ENCODE results near the gene IGF2R.
"Not testable (repeated sequence)": the region's sequence is repeated elsewhere in the genome, so short reads cannot be mapped to it uniquely, and the experiment has no call there.

Gene IGF2R

DNA sequence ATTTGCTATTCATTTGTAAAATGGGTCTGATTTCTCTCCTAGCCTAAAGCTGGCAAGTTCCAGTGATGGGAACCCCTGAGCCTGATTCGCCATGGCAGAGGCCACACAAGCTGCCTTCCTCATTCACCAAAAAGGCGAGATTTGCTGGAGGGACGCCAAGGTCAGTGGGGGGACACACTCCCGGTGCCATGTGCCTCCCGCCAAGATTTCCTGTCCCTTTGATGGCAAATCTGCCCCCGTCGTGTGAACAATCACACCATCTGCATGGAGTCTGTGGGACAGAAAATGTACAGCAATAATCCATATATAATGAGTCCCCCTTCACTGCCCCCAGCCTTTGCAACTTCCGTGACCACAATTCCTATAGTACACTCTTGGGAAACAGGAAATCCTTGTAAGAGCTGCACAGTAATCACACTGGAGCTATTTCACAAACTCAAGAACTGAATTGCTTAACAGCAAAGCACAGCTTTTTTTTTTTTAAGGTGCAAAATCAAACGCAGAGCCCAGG, 15.7 kb upstream of the IGF2R start:
- DNase-seq (ENCODE audit: low read depth in 2 of 3, low spot score in 1 of 3), result no peak

DNA sequence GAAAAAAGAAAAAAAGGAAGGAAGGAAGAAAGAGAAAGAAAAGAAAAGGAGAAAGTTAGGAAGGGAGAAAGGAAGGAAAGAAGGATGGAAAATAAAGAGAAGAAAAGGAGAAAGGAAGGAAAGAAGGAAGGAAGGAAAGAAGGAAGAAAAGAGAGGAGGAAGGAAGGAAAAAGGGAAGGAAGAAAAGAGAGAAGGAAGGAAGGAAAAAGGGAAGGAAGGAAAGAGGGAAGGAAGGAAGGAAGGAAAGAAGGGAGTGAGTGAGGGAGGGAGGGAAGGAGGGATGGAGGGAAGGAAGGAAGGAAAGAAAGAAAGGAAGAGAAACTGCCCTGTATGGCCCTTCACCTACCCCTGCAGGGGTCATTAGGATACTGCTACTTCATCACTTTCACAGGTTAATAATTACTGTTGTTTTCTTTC, 12.9 kb upstream of the IGF2R start:
- no peak for DNase-seq (ENCODE audit: low read depth in 2 of 3, low spot score in 1 of 3)

DNA sequence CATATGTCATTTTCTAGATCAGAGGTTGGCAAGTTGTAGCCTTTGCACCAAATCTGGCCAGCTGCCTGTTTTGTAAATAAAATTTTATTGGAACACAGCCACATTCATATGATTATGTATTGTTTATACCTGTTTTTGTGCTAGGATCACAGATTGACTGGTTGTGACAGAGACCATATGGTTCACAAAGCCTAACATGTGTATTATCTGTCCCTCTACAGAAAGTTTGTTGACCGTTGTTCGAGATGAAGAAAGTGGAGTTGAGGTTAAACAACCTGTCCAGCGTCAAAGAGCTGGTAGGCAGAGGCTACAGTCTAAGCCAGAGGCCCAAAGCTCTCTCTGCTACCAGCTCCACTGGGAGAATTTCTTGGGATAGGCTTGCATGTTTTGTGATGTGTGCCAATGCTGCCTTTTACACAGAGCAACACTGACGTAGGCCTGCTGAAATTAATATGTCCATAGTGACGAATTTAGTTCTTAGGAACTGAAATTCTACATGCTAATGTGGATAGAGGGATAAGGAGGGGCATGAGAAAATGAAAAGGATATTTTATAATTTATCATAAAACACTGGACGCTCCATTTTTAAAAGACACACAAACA, 11.7 kb upstream of the IGF2R start:
- no peak for DNase-seq (ENCODE audit: low read depth in 2 of 3, low spot score in 1 of 3)

DNA sequence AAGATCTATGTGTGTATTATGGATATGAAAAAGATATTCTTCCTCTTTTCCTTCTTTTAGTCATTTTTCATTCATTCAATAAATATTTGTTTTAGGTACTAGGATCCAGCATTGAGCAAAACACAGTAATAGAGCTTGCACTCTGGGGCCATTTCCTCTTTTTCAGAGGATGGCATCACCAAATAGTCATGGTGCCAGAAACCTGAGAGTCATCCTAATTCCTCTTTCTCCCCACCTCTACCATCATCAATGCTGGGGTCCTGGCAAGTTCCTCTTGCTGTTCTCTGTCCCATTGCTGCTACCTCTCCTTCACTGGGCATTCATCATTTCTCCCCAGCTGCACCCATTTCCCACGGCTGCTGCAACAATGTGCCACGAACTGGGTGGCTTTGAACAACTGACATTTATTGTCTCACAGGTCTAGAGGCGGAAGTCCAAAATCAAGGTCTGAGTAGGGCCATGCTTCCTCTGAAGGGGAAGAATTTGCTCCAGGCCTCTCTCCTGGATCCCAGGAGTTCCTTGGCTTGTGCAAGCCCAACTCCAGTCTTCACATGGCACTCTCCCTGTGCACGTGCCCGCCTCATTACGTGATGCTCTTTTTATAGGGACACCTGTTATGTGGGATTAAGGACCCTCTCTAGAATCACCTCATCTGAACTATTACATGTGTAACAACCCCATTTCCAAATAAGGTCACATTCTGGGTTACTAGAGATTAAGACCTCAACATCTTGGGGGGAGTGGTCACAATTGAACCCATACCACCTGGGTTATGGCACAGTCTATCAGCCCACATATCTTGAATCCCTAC, 9.5 kb upstream of the IGF2R start:
- DNase-seq (ENCODE audit: low read depth in 2 of 3, low spot score in 1 of 3), result no peak

DNA sequence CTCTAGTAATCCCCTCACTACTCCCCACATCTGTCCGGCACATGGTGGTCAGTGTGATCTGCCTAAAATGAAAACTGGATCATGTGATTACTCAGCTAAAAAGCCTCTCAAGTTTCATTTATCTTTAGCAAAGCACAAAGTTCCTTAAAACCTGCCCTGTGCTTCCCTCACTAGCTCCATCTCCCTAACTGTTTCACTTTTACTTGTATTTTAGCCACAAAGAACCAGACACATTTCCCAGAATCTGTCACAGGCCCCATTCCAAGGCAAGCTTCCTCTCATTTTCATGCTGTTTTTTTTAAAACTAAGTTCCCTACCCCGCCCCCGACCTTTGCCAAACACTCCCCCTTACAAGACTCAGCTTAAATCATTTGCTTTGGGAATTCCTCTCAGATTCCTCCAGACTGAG, 8.9 kb upstream of the IGF2R start:
- DNase-seq (ENCODE audit: low read depth in 2 of 3, low spot score in 1 of 3), result no peak

DNA sequence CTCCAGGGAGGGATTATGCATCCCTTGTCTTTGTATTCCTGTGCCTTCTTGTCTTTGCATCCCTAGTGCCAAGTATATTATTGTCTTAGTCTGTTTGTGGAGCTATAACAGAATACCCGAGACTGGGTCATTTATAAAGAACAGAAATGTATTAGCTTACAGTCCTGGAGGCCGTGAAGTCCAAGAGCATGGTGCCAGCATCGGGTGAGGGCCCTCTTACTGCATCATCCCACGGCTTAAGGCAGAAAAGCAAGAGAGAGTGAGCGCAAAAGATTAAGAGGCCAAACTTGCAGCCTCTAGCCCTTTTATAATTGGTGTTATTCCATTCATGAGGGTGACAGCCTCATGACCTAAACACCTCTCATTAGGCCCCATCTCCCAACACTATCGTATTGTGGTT, 8.4 kb upstream of the IGF2R start:
- no peak for DNase-seq (ENCODE audit: low read depth in 2 of 3, low spot score in 1 of 3)

DNA sequence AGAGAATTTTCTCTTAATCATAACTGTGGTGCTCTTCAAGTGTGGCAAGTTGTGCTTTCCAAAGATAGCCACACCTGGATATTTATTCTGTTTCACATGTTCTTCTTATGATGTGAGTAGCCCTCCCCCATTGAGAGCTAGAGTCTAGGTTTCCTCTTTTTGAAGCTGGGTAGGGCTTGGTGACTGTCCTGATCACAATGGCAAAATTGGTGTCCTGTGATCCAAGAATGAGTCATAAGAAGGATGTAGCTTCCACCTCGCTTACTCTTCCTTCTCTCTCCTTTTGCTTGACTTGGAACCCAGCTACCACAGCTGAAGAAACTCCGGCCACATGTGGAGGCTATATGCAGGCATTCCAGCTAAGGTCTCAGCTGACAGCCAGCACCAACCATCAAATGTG, 7.4 kb upstream of the IGF2R start:
- no peak for DNase-seq (ENCODE audit: low read depth in 2 of 3, low spot score in 1 of 3)

DNA sequence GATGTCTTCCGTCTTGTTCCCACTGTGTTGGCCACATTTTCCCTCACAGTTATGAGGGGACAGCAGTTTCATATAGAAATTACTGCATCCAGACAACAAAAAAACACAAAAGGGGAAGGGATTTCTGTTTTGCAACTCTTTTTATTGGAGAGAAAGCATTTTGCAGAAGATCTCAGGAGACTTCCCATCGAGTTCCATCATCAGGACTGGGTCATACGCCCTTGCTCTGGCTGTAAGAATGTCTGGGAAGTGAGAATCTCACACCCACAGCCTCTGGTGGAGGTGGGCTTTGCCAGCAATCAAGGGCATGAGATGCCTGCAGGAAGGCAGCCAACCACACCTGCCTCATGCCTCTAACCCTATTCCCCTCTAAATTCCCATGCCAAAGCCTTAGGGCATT, 5.8 kb upstream of the IGF2R start:
- no peak for DNase-seq (ENCODE audit: low read depth in 2 of 3, low spot score in 1 of 3)

DNA sequence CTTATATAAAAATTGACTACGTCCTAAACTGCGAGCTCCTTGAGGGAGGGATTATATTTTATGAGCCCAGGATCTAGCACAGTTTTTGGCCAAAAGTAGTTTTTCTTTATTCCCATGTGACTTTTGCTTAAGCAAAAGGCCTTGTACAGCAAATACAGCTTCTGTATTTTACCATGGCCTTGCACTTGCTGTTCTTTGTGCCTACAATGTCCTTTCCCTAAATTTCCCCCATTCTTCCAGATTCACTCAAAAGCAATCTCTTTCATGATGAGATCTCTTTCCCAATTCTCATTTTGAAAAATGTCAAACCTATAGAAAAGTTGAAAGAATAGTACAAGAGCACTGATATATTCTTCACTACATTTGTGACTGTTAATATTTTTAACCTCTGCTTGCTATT, 4.8 kb upstream of the IGF2R start:
- DNase-seq (ENCODE audit: low read depth in 2 of 3, low spot score in 1 of 3), result no peak

DNA sequence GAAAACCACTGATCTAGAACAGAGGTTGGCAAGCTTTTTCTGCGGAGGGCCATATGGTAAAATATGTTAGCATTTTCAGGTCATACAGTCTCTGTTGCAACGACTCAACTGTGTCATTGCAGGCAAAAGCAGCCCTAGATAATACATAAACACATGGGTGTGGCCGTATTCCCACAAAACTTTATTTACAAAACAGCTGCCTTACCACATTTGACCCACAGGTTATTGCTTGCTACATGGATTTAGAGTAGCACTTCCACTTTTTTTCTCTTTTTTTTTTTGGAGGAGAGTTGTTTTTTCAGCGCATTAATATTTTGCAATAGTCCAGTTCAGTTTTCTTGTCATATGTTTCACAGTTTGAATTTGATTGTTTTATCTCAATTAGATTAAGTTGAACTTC, 2.5 kb upstream of the IGF2R start:
- DNase-seq (ENCODE audit: low read depth in 2 of 3, low spot score in 1 of 3), result no peak

DNA sequence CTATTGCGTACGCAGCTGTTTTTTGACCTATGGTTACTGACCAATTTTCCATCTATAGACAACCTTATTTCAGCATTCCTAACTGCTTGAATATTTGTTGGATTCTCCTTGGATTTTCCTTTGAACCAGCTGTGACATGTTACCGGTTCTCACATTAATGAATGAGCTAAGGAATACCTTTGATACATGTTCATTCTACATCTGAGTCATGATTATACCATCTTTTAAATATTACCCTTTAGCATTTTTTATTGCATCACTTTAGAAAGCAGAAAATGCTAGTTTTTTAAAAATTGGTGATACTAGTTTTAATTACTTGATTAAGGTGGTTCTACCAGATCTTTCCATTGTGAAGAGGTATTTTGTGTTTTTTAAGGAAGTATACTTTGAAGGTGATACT, 1.9 kb upstream of the IGF2R start:
- DNase-seq (ENCODE audit: low read depth in 2 of 3, low spot score in 1 of 3), result no peak

DNA sequence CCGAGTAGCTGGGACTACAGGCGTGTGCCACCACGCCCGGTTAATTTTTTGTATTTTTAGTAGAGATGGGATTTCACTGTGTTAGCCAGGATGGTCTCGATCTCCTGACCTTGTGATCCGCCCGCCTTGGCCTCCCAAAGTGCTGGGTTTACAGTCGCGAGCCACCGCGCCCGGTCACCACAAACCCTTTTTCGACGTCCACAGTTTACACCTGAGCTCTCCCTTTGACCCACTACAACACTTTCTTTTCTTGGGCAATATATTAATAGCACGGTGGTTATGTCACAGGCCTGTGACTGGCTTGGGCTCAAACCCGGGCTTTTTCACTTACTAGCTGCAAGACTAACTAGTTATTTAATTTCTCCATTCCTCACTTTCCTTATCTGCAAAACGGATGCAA, 1.3 kb upstream of the IGF2R start:
- not testable (repeated sequence) for DNase-seq (ENCODE audit: low read depth in 2 of 3, low spot score in 1 of 3)

DNA sequence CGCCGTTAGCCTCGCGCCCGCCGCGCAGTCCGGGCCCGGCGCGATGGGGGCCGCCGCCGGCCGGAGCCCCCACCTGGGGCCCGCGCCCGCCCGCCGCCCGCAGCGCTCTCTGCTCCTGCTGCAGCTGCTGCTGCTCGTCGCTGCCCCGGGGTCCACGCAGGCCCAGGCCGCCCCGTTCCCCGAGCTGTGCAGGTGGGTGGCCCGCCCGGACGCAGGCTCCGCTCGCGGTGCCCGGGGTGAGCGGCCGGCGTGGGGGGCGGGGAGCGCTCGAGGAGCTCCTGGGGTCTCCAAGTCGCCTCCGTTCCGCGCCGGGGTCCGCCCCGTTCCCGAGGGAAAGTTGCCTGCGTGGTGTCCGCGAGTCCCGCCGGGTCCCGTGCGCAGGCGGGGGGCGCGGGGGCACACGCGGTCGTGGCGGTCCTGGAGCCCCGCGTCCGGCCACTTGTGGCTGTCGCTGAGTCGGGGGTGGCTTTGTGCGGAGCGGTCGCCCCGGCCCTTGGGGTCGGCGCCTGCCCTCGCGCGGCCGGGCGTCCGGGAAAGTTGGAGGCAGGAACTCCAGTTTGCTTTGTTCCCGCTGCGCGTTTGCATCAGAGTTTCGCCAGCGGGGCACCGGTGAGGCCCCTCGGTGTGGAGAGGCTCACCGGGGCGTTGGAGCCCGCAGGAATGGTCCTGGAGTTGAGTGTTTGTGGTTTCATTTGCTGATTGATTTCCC, 476 bp downstream of the IGF2R start:
- DNase-seq (ENCODE audit: low read depth in 2 of 3, low spot score in 1 of 3), result no peak

DNA sequence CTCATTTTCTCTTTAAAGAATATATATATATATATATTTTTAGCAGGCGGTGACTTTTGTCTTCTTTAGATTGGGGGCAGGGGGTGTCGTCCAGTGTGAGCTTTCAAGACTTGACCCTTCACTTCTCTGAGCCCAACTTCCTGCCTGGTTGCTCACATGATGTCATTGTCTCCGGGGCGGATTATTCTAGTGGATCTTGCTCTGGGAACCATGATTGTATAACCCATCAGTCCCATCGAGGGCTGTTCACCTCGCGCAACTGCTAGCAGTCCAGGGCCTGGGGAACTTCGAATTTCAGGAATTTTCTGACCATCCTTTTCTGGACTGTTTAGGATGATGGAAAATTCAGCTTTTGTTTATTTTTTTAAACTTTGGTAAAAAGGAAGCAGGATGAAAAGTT, 1.0 kb downstream of the IGF2R start:
- DNase-seq (ENCODE audit: low read depth in 2 of 3, low spot score in 1 of 3), result no peak

DNA sequence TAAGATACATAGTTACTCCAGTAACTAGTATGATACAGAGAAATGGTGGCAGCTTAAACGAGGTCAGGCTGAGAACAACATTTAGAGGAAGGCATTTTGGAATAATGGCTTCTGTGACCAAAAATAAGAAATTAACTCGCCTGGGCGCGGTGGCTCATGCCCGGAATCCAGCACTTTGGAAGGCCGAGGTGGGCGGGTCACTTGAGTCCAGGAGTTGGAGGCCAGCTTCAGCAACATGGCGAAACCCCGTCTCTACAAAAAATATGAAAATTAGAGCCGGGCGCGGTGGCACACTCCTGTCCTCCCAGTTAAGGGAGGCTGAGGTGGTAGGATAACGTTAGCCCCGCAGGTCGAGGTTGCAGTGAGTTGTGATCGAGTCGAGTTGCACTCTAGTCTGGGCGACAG, 1.8 kb downstream of the IGF2R start:
- DNase-seq (ENCODE audit: low read depth in 2 of 3, low spot score in 1 of 3), result no peak

DNA sequence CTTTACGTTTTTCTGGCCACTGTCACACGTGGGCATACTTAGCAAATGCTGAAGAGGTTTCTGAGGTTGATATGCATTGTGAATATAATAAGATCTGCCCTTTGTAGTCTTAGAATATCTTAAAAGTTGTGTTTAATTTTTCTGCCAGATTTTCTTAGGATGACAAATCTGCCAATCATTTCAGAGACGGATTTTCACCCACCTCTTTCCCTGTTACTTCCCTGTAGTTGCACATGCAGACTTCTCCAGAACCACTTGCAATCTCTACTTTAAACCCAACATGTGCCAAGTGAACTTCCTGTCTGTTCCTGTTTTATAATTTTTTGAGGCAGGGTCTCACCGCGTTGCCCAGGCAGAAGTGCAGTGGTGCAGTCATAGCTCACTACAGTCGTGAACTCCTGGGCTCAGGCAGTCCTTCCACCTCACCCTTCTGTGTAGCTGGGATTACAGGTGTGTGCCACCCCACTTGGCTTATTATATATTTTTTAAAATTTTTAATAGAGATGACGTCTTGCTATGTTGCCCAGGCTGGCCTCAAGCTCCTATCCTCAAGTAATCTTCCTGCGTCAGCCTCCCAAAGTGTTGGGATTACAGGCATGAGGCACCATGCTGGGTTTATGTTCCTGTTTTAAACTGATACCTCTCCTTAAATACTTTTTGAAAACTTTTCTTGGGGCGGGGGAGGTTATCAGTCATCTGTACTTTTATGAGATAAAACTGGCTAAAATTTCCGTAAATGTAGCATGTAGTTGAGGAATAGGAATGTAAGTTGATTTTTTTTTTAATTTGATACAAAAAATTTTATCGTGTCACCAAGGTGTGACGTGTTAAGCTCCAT, 2.7 kb downstream of the IGF2R start:
- no peak for DNase-seq (ENCODE audit: low read depth in 2 of 3, low spot score in 1 of 3)

DNA sequence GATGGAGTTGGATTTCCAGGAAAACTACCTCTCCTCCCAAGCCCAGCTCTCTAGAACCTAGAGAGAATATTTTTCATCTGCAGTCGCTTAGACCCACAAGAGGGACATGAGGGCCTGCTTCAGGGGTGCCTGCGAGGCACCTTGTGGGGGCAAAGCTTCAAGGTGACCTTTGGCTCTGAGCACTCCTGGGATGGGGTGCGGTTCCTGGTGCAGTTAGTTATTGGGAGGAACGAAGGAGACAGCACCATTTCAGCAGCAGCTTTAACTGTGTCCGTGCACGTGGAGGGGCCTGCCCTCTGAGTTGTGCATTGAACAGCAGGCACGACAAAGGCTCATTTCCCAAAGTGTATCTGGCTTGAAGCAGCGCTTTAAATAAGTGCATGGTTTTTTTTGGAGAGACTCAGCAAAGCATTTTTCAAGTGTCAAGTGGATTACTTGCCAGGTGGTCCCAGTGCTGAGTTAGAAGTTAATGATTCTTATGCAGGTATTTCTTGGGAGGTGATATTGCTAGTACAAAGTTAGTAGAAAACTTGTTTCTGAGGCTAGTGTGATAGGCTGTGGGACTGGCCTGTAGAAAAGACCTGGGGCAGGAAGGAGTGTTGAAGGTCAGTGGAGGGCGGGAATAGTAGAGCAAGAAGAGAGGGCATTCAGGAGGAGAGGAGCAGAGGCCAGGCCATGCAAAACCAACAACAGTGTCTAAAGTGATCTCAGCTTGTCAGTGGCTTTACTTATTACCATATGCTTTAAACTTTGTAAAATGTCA, 3.8 kb downstream of the IGF2R start:
- no peak for DNase-seq (ENCODE audit: low read depth in 2 of 3, low spot score in 1 of 3)

DNA sequence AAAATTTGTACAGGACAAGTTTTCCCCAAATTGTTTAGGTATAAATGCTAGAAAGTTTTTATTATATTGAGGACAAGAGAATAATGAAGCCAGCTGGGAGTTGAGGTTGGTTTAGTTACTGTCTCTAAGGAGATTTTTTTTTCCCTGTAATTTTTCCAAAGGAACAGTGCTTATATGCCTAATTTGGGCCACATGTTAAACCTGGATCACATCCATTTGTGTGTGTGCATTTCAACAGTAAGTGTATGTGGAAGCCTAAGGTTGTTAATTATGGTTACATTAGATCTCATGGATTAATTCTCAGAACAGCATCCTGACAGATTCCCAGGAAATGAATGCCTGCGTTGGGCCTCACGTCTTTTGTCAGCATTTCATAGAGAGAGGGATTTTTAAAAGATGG, 4.5 kb downstream of the IGF2R start:
- no peak for DNase-seq (ENCODE audit: low read depth in 2 of 3, low spot score in 1 of 3)

DNA sequence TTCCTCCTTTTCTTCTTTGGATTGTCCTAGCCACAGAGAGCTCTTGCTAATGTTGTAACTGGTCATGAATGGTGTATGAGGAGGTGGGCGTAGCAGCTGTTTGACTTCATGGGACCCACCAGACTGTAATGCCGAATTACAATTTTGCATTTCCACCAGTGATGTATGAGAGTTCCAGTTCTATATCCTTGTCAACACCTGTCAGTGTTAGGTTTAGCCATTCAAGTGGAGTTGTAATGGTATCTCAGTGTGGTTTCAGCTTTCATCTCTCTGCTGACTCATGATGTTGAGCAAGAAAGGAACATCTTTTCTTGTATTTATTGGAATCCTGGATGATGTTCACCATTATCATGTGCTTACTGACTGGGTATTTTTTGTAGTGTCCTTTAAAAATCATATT, 5.1 kb downstream of the IGF2R start:
- DNase-seq (ENCODE audit: low read depth in 2 of 3, low spot score in 1 of 3), result no peak

DNA sequence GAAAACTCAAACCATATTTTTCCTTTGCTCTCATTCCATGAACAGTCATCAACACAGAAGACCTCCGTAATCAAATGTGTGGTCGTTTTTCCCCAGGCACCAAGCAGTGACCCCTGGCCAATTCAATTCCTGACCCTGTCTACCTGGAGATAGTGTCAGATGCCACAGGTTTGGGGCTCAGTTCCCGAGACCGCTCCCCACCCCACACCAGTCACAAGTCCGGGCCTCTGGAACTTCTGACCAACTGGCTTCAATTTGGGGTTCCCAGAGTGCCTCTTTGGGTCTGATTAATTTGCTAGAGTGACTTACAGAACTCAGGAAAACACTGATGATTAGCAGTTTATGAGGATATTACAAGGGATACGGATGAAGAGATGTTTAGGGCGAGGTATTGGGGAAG, 6.0 kb downstream of the IGF2R start:
- DNase-seq (ENCODE audit: low read depth in 2 of 3, low spot score in 1 of 3), result no peak
